Pulmonary artery endothelial cell (primary cell): Measurements from ENCODE around the gene WDR55. TPM values are rescaled to one million over a fixed set of nuclear protein-coding genes. Genes with fewer than 3 reads are reported as not detected.
"Not testable (repeated sequence)": the region's sequence is repeated elsewhere in the genome, so short reads cannot be mapped to it uniquely, and the experiment has no call there.

Experiments used
- DNase-seq: peaks from one replicate; pipeline ENCODE4 v3.0.0-alpha.2; 2011; ENCODE audit warnings: low read depth, low spot score
- total RNA-seq: library from RNA; depleted of rRNA; stranded (reverse); fragments of >200 nt; gene quantifications from 2 replicates; pipeline ENCODE4 v1.2.3, GENCODE V29; 2014

Gene WDR55
- total RNA-seq, 1 donor from 2014 or later: 29.9 TPM

GRCh38 chr5:140647042-140647419, 17.7 kb upstream of the WDR55 start:
- DNase-seq: no peak

GRCh38 chr5:140658870-140659269, 5.8 kb upstream of the WDR55 start:
- no peak for DNase-seq

GRCh38 chr5:140660371-140660770, 4.3 kb upstream of the WDR55 start:
- DNase-seq: not testable (repeated sequence)

GRCh38 chr5:140664030-140664358, 710 bp upstream of the WDR55 start:
- no peak for DNase-seq

GRCh38 chr5:140671035-140671434, 6.3 kb downstream of the WDR55 start:
- not testable (repeated sequence) for DNase-seq

GRCh38 chr5:140671472-140672125, 6.9 kb downstream of the WDR55 start:
- no peak for DNase-seq

GRCh38 chr5:140672455-140673186, 7.9 kb downstream of the WDR55 start:
- DNase-seq: no peak

- no peak for DNase-seq
Measured at GRCh38 chr5:140673187-140673976, 8.7 kb downstream of the WDR55 start, which contains the start of gene DND1. Gene DND1, minus strand, starts transcription at chr5:140673576. Its CDS starts 34 bp downstream, at chr5:140673542.

- DNase-seq: no peak
Measured at GRCh38 chr5:140674211-140674610, 9.5 kb downstream of the WDR55 start.

GRCh38 chr5:140674629-140675028, 9.9 kb downstream of the WDR55 start:
- no peak for DNase-seq

- no peak for DNase-seq
Measured at GRCh38 chr5:140677947-140678346, 13.2 kb downstream of the WDR55 start.

GRCh38 chr5:140678993-140679392, 14.3 kb downstream of the WDR55 start:
- DNase-seq: no peak

GRCh38 chr5:140690376-140690932, 25.8 kb downstream of the WDR55 start:
- DNase-seq: no peak

GRCh38 chr5:140690941-140691924, 26.5 kb downstream of the WDR55 start, which contains the start of the genes HARS1 and HARS2:
Gene HARS1, minus strand, starts transcription at chr5:140691370. Its CDS starts 66 bp downstream, at chr5:140691304.
Gene HARS2, plus strand, starts transcription at chr5:140691455. Its CDS starts 194 bp downstream, at chr5:140691649.
- peak; percentile 81 for DNase-seq

- no peak for DNase-seq
Measured at GRCh38 chr5:140694276-140694675, 29.6 kb downstream of the WDR55 start.

GRCh38 chr5:140696891-140697492, 32.3 kb downstream of the WDR55 start:
- DNase-seq: no peak

GRCh38 chr5:140700177-140701144, 35.8 kb downstream of the WDR55 start, which contains the start of gene ZMAT2:
Gene ZMAT2, plus strand, starts transcription at chr5:140700447. Its CDS starts 14 bp downstream, at chr5:140700461.
- DNase-seq: peak; percentile 97

GRCh38 chr5:140707812-140708211, 43.1 kb downstream of the WDR55 start:
- no peak for DNase-seq

GRCh38 chr5:140708787-140709186, 44.1 kb downstream of the WDR55 start:
- not testable (repeated sequence) for DNase-seq
